OCI-LY3 (cell line): Measurements from ENCODE around the gene TRIO.

Experiments used
- H2AFZ ChIP-seq: fragments of 200-600, 300-600 bp; shearing (Covaris generic); 2 replicates; pipeline ENCODE4 v1.6.0; 2014; ENCODE audit warnings: antibody characterized with exemption, low read depth, low read length
- H3K27ac ChIP-seq: fragments of 200-600, 300-600 bp; sonication (generic); 2 replicates; pipeline ENCODE4 v1.5.1; 2014; ENCODE audit warnings: mild to moderate bottlenecking, low read length, moderate library complexity, mixed read lengths
- H3K27me3 ChIP-seq: fragments of 200-600, 300-600 bp; sonication (generic); 2 replicates; pipeline ENCODE4 v1.6.1; 2014; ENCODE audit warnings: low read depth, low read length, mixed read lengths
- H3K36me3 ChIP-seq: fragments of 200-600, 300-600 bp; sonication (generic); replicated peaks from 2 replicates; pipeline ENCODE3; 2014; ENCODE audit warnings: low read depth, low read length, mixed read lengths
- H3K4me1 ChIP-seq: fragments of 300-600, 200-600 bp; sonication (generic); 2 replicates; pipeline ENCODE4 v1.6.1; 2014; ENCODE audit warnings: low read length, mixed read lengths
- H3K4me2 ChIP-seq: fragments of 200-600, 300-600 bp; sonication (generic); 2 replicates; pipeline ENCODE4 v1.6.1; 2014; ENCODE audit warnings: low read length, mixed read lengths
- H3K4me3 ChIP-seq: fragments of 300-600, 200-600 bp; sonication (generic); 2 replicates; pipeline ENCODE4 v1.5.1; 2014; ENCODE audit warnings: antibody characterized with exemption, mild to moderate bottlenecking, low read length, moderate library complexity
- H3K79me2 ChIP-seq: fragments of 300-600, 200-600 bp; shearing (Covaris generic); 2 replicates; pipeline ENCODE4 v1.6.1; 2014; ENCODE audit warnings: mild to moderate bottlenecking, low read length, mixed read lengths
- H3K9ac ChIP-seq: fragments of 300-600, 200-600 bp; shearing (Covaris generic); 2 replicates; pipeline ENCODE4 v1.6.0; 2014; ENCODE audit warnings: mild to moderate bottlenecking, low read length, moderate library complexity
- H3K9me3 ChIP-seq: fragments of 200-600, 300-600 bp; shearing (Covaris generic); 2 replicates; pipeline ENCODE4 v1.6.1; 2014; ENCODE audit warnings: low read length, mixed read lengths; ENCODE audit not compliant: insufficient read depth
- H4K20me1 ChIP-seq: fragments of 200-600, 300-600 bp; sonication (generic); 2 replicates; pipeline ENCODE4 v1.6.1; 2016; ENCODE audit warnings: low read length, mixed read lengths; ENCODE audit not compliant: insufficient read depth
- EZH2phosphoT487 ChIP-seq: fragments of 200-600 bp; shearing (Covaris generic); IDR thresholded peaks from 2 replicates; pipeline ENCODE4 v1.6.1; 2018; ENCODE audit warnings: antibody characterized with exemption, mixed run types, low read depth
- TF ChIP-seq, protein P1 (sequence below): fragments of 200-600, 300-600 bp; sonication (generic); IDR thresholded peaks from 2 replicates; pipeline ENCODE4 v1.5.1; 2014; ENCODE audit warnings: antibody characterized with exemption, low read length, low read depth

The TRIO gene

DNA sequence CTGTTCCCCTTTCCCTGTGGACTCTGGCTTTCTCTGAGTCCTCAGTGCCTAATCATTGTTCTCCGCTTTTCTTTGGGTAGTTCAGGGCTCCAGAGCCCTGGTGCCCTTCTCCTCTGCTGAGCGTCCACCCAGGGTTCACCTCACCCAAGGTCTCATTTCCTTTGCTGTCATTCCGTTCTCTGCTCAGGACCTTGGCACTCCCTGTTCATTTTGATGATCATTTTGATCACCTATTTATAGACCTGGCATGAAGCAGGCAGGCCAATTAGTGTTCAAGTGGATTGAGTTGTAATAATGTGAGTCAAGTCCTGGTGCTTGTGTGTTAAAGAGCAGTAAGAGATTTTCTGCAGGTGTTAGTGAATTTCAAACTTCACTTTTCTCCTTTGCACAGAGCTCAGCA is 3.6 kb downstream of the TRIO start:
- Histone ChIP-seq H3K27ac (no peak overlapping the region), H4K20me1 (no peaks in the 10 kb centered on the region), H3K4me1 (peaks cover 10% of the 10 kb centered on the region; the same call in 1 of the 2 replicates)

DNA sequence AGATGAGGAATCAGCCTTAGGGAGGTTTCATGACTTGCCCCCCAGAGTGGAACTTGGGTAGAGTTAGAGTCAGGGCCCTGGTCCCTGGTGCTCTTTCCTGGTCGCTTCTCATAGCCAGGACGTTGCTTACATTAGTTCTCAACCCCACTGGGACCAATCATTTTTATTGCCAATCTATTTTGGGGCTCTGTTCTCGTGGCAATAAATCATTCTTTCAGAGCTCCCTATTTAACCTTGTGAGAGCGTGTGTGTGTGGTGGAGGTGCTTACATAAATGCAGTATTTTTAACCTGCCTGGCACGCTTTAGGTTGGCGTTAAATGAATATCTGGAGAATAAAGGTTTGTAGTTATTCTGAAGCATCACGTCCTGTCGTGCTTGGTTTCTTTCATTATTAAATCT is 4.1 kb downstream of the TRIO start:
- Histone ChIP-seq H3K4me3 (no peak overlapping the region), H3K4me1 (peaks cover 10% of the 10 kb centered on the region; the same call in 1 of the 2 replicates), H3K9me3 (no peaks in the 10 kb centered on the region), H4K20me1 (no peaks in the 10 kb centered on the region), H2AFZ (no peak overlapping the region), H3K9ac (no peak overlapping the region), H3K36me3 (no peaks in the 10 kb centered on the region), H3K27ac (no peak overlapping the region), H3K79me2 (no peaks in the 10 kb centered on the region), H3K27me3 (no peaks in the 10 kb centered on the region), H3K4me2 (no peak overlapping the region)
- no peak for TF ChIP-seq EZH2phosphoT487
- TF ChIP-seq, protein P1, sequence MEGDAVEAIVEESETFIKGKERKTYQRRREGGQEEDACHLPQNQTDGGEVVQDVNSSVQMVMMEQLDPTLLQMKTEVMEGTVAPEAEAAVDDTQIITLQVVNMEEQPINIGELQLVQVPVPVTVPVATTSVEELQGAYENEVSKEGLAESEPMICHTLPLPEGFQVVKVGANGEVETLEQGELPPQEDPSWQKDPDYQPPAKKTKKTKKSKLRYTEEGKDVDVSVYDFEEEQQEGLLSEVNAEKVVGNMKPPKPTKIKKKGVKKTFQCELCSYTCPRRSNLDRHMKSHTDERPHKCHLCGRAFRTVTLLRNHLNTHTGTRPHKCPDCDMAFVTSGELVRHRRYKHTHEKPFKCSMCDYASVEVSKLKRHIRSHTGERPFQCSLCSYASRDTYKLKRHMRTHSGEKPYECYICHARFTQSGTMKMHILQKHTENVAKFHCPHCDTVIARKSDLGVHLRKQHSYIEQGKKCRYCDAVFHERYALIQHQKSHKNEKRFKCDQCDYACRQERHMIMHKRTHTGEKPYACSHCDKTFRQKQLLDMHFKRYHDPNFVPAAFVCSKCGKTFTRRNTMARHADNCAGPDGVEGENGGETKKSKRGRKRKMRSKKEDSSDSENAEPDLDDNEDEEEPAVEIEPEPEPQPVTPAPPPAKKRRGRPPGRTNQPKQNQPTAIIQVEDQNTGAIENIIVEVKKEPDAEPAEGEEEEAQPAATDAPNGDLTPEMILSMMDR, result no peak

More for the DNA sequence above, 3.6 kb downstream of the TRIO start:
- H3K27me3 ChIP-seq, result no peaks in the 10 kb centered on the region
- no peak overlapping the region for H3K4me2 ChIP-seq
- no peak overlapping the region for H3K4me3 ChIP-seq
- no peak overlapping the region for H3K9ac ChIP-seq
- H3K79me2 ChIP-seq, result no peaks in the 10 kb centered on the region
- no peaks in the 10 kb centered on the region for H3K36me3 ChIP-seq
- H2AFZ ChIP-seq, result no peak overlapping the region
- no peak for TF ChIP-seq EZH2phosphoT487
- TF ChIP-seq, protein P1, result no peak
- no peaks in the 10 kb centered on the region for H3K9me3 ChIP-seq

DNA sequence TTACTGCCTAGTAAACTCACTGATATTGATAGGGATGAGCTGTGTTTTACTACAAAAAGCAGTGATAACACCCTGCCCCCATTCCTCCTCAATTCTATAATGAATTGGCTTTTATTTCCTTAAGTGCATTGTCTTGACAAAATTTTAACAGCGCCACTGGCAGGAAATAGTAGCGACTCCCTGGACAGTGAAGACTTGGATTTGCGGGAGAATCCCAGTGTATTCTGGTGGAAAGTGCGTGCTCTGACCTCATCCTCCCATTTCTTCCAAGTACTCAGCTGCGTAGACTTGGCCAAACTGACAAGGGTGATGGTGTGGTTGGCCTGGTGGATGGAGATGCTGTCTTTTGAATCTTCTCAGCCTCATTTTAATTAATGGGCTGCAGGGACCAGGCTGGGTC is 5.3 kb downstream of the TRIO start:
- no peaks in the 10 kb centered on the region for H3K79me2 ChIP-seq
- no peaks in the 10 kb centered on the region for H3K9me3 ChIP-seq
- H2AFZ ChIP-seq, result no peak overlapping the region
- no peak overlapping the region for H3K9ac ChIP-seq
- H3K4me2 ChIP-seq, result no peak overlapping the region
- peaks cover 10% of the 10 kb centered on the region; the same call in 1 of the 2 replicates for H3K4me1 ChIP-seq
- no peak overlapping the region for H3K4me3 ChIP-seq
- H3K36me3 ChIP-seq, result no peaks in the 10 kb centered on the region
- H3K27ac ChIP-seq, result no peak overlapping the region
- H4K20me1 ChIP-seq, result no peaks in the 10 kb centered on the region
- no peaks in the 10 kb centered on the region for H3K27me3 ChIP-seq
- TF ChIP-seq EZH2phosphoT487, result no peak

DNA sequence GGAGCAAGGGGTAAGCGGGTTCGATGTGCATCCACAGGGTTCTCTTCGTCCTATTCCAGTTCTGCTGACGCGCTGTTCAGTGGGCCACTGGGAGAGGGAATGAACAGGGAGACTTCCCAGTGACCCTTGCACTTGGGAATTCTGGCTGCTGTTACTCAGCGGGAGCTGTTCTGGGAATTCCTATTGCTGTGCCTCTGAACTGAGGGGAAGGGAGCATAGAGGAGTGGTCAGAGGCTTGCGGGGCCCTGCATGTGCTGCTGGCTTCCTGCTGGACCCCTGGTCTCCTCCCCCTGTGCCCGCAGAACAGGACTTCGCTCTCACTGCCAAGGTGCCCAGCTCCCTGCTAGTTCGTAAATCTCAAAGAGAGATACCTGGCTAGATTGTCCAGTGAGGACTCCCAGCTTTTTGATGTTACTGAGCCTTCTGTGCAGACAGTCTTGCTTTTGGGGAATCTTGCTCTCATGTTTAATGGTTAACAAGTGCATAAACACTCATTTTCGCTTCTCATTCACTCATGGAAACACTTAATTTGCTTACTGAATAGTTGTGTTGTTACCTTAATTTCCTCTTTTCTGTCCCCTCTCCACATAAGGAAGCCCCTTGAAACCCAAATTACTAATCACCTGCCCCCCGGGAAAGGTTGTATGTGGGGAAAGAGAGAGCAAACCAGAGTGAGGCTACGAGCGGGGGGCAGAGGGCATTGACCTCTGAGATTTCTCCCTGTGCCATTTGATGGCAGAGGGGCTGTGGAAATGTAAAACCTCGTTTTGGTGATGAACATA is 5.9 kb downstream of the TRIO start:
- no peaks in the 10 kb centered on the region for H3K27me3 ChIP-seq
- H3K27ac ChIP-seq, result no peak overlapping the region
- H3K9me3 ChIP-seq, result no peaks in the 10 kb centered on the region
- H4K20me1 ChIP-seq, result no peaks in the 10 kb centered on the region
- H3K36me3 ChIP-seq, result no peaks in the 10 kb centered on the region
- H3K9ac ChIP-seq, result no peak overlapping the region
- H3K4me3 ChIP-seq, result no peak overlapping the region
- peak overlapping the region; percentile 28; the same call in 1 of the 2 replicates for H3K4me2 ChIP-seq
- H3K79me2 ChIP-seq, result no peaks in the 10 kb centered on the region
- TF ChIP-seq EZH2phosphoT487, result no peak
- TF ChIP-seq, protein P1, result no peak
- H2AFZ ChIP-seq, result no peak overlapping the region
- peaks cover 10% of the 10 kb centered on the region; the same call in 1 of the 2 replicates for H3K4me1 ChIP-seq
